SK-N-SH treated with all-trans-retinoic acid at 6 μM for 48 hours (cell line): ENCODE measurements around the gene SCPEP1.

ENCODE experiments used
- ATAC-seq: fragments of 200-7000 bp; cut with Tn5 transposase; 3 replicates; pipeline ENCODE4 v1.9.1; 2020; ENCODE audit warnings: mild to moderate bottlenecking, moderate library complexity
- ARNTL ChIP-seq: fragments of 450-650 bp; formaldehyde crosslinking; IDR thresholded peaks from 2 replicates; pipeline ENCODE4 v1.5.0; 2020; ENCODE audit warnings: low read depth, mild to moderate bottlenecking, moderate library complexity, borderline replicate concordance
- BACH2 ChIP-seq: fragments of 250-450 bp; sonication (Bioruptor Pico); IDR thresholded peaks from 2 replicates; pipeline ENCODE4 v1.9.0; 2021; ENCODE audit warnings: mild to moderate bottlenecking, borderline replicate concordance
- CSDC2 ChIP-seq: fragments of 250-450 bp; sonication (Bioruptor Pico); IDR thresholded peaks from 2 replicates; pipeline ENCODE4 v1.5.0; 2020; ENCODE audit warnings: mild to moderate bottlenecking, moderate library complexity
- ESRRG ChIP-seq: fragments of 250-450 bp; sonication (Bioruptor Pico); IDR thresholded peaks from 2 replicates; pipeline ENCODE4 v1.6.1; 2021; ENCODE audit warnings: mild to moderate bottlenecking
- GLIS3 ChIP-seq: fragments of 250-450 bp; sonication (Bioruptor Pico); IDR thresholded peaks from 2 replicates; pipeline ENCODE4 v1.5.0; 2020; ENCODE audit warnings: mild to moderate bottlenecking, moderate library complexity
- ISL1 ChIP-seq: fragments of 250-450 bp; sonication (Bioruptor Pico); IDR thresholded peaks from 2 replicates; pipeline ENCODE4 v2.1.2; 2022; ENCODE audit warnings: mild to moderate bottlenecking, moderate library complexity
- OSR1 ChIP-seq: fragments of 250-450 bp; sonication (Bioruptor Pico); IDR thresholded peaks from 2 replicates; pipeline ENCODE4 v1.8.0; 2022; ENCODE audit warnings: moderate library complexity, mild to moderate bottlenecking, inconsistent platforms
- PPARA ChIP-seq: fragments of 250-450 bp; sonication (Bioruptor Pico); IDR thresholded peaks from 2 replicates; pipeline ENCODE4 v1.5.0; 2020; ENCODE audit warnings: mild to moderate bottlenecking, borderline replicate concordance
- RARB ChIP-seq: fragments of 250-450 bp; sonication (Bioruptor Pico); IDR thresholded peaks from 2 replicates; pipeline ENCODE4 v1.8.0; 2021; ENCODE audit warnings: mild to moderate bottlenecking, moderate library complexity
- TCF4 ChIP-seq: fragments of 250-450 bp; sonication (Bioruptor Pico); IDR thresholded peaks from 2 replicates; pipeline ENCODE4 v1.8.0; 2021; ENCODE audit warnings: mild to moderate bottlenecking, moderate library complexity, borderline replicate concordance
- TOX ChIP-seq: fragments of 250-450 bp; sonication (Bioruptor Pico); IDR thresholded peaks from 2 replicates; pipeline ENCODE4 v1.8.0; 2021; ENCODE audit warnings: mild to moderate bottlenecking, moderate library complexity, borderline replicate concordance
- ZC3H10 ChIP-seq: fragments of 250-450 bp; sonication (Bioruptor Pico); IDR thresholded peaks from 2 replicates; pipeline ENCODE4 v1.5.1; 2021; ENCODE audit warnings: mild to moderate bottlenecking, moderate library complexity
- ZFP3 ChIP-seq: fragments of 250-450 bp; sonication (Bioruptor Pico); IDR thresholded peaks from 2 replicates; pipeline ENCODE4 v1.5.0; 2020; ENCODE audit warnings: mild to moderate bottlenecking, moderate library complexity
- ZFP30 ChIP-seq: fragments of 450-650 bp; formaldehyde crosslinking; IDR thresholded peaks from 2 replicates; pipeline ENCODE4 v1.5.0; 2022; ENCODE audit warnings: mild to moderate bottlenecking, moderate library complexity
- ZNF565 ChIP-seq: fragments of 450-650 bp; formaldehyde crosslinking; conservative IDR thresholded peaks from 2 replicates; pipeline ENCODE4 v1.5.0; 2020; ENCODE audit warnings: low read depth, mild to moderate bottlenecking, moderate library complexity
- ZNF70 ChIP-seq: fragments of 450-650 bp; formaldehyde crosslinking; IDR thresholded peaks from 2 replicates; pipeline ENCODE4 v1.5.0; 2020; ENCODE audit warnings: mild to moderate bottlenecking, moderate library complexity
- ZNF8 ChIP-seq: fragments of 450-650 bp; formaldehyde crosslinking; IDR thresholded peaks from 2 replicates; pipeline ENCODE4 v1.5.0; 2020; ENCODE audit warnings: mild to moderate bottlenecking, moderate library complexity
- TF ChIP-seq, protein P1 (sequence below): fragments of 250-450 bp; sonication (Bioruptor Pico); IDR thresholded peaks from 2 replicates; pipeline ENCODE4 v1.8.0; 2020; ENCODE audit warnings: mild to moderate bottlenecking, moderate library complexity, borderline replicate concordance
- TF ChIP-seq, protein P2 (sequence below): fragments of 250-450 bp; sonication (Bioruptor Pico); IDR thresholded peaks from 2 replicates; pipeline ENCODE4 v1.8.0; 2021; ENCODE audit warnings: low read depth, mild to moderate bottlenecking, moderate library complexity, borderline replicate concordance
- TF ChIP-seq, protein P3 (sequence below): fragments of 250-450 bp; sonication (Bioruptor Pico); IDR thresholded peaks from 2 replicates; pipeline ENCODE4 v1.5.1; 2020; ENCODE audit warnings: low read depth, mild to moderate bottlenecking, moderate library complexity
- TF ChIP-seq, protein P4 (sequence below): fragments of 250-450 bp; sonication (Bioruptor Pico); IDR thresholded peaks from 2 replicates; pipeline ENCODE4 v1.5.1; 2021; ENCODE audit warnings: mild to moderate bottlenecking, moderate library complexity
- TF ChIP-seq, protein P5 (sequence below): fragments of 250-450 bp; sonication (Bioruptor Pico); IDR thresholded peaks from 2 replicates; pipeline ENCODE4 v1.5.0; 2020; ENCODE audit warnings: mild to moderate bottlenecking, moderate library complexity

SCPEP1 gene

DNA sequence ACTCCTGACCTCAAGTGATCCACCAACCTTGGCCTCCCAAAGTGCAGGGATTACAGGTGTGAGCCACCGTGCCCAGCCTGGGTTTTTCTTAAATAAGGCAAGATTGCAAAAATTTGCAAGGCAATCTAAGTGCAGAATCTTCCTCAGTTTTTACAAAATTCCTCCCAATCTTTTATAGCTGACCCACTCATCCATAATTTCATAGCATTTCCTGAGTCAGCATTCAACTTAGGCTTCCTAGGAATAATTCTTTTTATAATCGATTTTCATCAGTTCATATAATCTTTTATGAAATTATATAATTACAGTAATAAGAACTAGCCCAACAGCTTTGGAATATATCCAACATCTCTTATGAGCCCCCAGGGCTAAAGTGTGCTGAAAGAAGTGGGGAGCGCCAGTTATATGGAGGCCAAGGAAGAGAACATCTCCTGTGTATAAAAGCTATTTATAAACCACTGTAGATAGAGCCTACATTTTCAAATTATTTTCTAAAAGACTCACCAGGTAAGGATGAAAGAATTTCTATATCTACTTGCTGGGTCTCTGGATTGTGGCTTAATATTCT is 31.9 kb upstream of the SCPEP1 start (continued):
- TF ChIP-seq, protein P1, sequence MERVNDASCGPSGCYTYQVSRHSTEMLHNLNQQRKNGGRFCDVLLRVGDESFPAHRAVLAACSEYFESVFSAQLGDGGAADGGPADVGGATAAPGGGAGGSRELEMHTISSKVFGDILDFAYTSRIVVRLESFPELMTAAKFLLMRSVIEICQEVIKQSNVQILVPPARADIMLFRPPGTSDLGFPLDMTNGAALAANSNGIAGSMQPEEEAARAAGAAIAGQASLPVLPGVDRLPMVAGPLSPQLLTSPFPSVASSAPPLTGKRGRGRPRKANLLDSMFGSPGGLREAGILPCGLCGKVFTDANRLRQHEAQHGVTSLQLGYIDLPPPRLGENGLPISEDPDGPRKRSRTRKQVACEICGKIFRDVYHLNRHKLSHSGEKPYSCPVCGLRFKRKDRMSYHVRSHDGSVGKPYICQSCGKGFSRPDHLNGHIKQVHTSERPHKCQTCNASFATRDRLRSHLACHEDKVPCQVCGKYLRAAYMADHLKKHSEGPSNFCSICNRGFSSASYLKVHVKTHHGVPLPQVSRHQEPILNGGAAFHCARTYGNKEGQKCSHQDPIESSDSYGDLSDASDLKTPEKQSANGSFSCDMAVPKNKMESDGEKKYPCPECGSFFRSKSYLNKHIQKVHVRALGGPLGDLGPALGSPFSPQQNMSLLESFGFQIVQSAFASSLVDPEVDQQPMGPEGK (CRISPR knock-in tag) = no peak
- TF ChIP-seq GLIS3 (CRISPR knock-in tag) = no peak
- TF ChIP-seq ARNTL (CRISPR knock-in tag) = no peak
- TF ChIP-seq RARB (CRISPR knock-in tag) = no peak
- TF ChIP-seq, protein P2, sequence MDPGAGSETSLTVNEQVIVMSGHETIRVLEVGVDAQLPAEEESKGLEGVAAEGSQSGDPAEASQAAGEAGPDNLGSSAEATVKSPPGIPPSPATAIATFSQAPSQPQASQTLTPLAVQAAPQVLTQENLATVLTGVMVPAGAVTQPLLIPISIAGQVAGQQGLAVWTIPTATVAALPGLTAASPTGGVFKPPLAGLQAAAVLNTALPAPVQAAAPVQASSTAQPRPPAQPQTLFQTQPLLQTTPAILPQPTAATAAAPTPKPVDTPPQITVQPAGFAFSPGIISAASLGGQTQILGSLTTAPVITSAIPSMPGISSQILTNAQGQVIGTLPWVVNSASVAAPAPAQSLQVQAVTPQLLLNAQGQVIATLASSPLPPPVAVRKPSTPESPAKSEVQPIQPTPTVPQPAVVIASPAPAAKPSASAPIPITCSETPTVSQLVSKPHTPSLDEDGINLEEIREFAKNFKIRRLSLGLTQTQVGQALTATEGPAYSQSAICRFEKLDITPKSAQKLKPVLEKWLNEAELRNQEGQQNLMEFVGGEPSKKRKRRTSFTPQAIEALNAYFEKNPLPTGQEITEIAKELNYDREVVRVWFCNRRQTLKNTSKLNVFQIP (CRISPR knock-in tag) = no peak
- no peak for TF ChIP-seq ZC3H10 (CRISPR knock-in tag)
- no peak for TF ChIP-seq ISL1 (CRISPR knock-in tag)
- TF ChIP-seq OSR1 = no peak
- no peak for TF ChIP-seq ZFP3 (CRISPR knock-in tag)
- TF ChIP-seq CSDC2 = no peak
- TF ChIP-seq ZNF8 (CRISPR knock-in tag) = no peak
- no peak for TF ChIP-seq ESRRG (CRISPR knock-in tag)
- TF ChIP-seq, all 23 proteins: peak for 0

DNA sequence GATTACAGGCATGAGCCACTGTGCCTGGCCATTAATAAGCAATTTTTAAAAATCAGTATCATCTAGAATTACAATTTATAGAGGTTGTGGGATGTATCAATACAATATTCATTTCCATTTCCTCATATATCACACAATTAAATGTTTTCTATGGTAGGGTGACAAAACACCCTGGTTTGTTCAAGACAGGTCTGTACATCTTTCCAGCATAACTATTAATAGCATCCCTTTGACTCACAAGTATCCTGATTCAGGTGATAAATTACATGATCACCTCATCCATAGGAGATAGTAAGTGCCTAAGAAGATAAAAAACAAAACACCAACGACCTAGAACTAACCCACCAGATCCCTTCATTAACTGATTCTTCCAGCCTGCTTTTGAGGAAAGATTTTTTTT is 30.2 kb upstream of the SCPEP1 start:
- ATAC-seq = no peak
- TF ChIP-seq ZFP30 (CRISPR knock-in tag) (no peak), TOX (CRISPR knock-in tag) (no peak), TCF4 (CRISPR knock-in tag) (no peak), ISL1 (CRISPR knock-in tag) (no peak), OSR1 (no peak), ZNF565 (CRISPR knock-in tag) (no peak), ARNTL (CRISPR knock-in tag) (no peak), ESRRG (CRISPR knock-in tag) (no peak), ZC3H10 (CRISPR knock-in tag) (no peak), BACH2 (CRISPR knock-in tag) (no peak), CSDC2 (no peak), ZNF70 (CRISPR knock-in tag) (no peak), ZNF8 (CRISPR knock-in tag) (no peak), GLIS3 (CRISPR knock-in tag) (no peak), PPARA (CRISPR knock-in tag) (no peak)
- TF ChIP-seq, protein P3, sequence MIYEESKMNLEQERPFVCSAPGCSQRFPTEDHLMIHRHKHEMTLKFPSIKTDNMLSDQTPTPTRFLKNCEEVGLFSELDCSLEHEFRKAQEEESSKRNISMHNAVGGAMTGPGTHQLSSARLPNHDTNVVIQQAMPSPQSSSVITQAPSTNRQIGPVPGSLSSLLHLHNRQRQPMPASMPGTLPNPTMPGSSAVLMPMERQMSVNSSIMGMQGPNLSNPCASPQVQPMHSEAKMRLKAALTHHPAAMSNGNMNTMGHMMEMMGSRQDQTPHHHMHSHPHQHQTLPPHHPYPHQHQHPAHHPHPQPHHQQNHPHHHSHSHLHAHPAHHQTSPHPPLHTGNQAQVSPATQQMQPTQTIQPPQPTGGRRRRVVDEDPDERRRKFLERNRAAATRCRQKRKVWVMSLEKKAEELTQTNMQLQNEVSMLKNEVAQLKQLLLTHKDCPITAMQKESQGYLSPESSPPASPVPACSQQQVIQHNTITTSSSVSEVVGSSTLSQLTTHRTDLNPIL (CRISPR knock-in tag) = no peak
- TF ChIP-seq, protein P4, sequence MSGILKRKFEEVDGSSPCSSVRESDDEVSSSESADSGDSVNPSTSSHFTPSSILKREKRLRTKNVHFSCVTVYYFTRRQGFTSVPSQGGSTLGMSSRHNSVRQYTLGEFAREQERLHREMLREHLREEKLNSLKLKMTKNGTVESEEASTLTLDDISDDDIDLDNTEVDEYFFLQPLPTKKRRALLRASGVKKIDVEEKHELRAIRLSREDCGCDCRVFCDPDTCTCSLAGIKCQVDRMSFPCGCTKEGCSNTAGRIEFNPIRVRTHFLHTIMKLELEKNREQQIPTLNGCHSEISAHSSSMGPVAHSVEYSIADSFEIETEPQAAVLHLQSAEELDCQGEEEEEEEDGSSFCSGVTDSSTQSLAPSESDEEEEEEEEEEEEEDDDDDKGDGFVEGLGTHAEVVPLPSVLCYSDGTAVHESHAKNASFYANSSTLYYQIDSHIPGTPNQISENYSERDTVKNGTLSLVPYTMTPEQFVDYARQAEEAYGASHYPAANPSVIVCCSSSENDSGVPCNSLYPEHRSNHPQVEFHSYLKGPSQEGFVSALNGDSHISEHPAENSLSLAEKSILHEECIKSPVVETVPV = no peak
- TF ChIP-seq, protein P2 (CRISPR knock-in tag) = no peak
- TF ChIP-seq, protein P5, sequence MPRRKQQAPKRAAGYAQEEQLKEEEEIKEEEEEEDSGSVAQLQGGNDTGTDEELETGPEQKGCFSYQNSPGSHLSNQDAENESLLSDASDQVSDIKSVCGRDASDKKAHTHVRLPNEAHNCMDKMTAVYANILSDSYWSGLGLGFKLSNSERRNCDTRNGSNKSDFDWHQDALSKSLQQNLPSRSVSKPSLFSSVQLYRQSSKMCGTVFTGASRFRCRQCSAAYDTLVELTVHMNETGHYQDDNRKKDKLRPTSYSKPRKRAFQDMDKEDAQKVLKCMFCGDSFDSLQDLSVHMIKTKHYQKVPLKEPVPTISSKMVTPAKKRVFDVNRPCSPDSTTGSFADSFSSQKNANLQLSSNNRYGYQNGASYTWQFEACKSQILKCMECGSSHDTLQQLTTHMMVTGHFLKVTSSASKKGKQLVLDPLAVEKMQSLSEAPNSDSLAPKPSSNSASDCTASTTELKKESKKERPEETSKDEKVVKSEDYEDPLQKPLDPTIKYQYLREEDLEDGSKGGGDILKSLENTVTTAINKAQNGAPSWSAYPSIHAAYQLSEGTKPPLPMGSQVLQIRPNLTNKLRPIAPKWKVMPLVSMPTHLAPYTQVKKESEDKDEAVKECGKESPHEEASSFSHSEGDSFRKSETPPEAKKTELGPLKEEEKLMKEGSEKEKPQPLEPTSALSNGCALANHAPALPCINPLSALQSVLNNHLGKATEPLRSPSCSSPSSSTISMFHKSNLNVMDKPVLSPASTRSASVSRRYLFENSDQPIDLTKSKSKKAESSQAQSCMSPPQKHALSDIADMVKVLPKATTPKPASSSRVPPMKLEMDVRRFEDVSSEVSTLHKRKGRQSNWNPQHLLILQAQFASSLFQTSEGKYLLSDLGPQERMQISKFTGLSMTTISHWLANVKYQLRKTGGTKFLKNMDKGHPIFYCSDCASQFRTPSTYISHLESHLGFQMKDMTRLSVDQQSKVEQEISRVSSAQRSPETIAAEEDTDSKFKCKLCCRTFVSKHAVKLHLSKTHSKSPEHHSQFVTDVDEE (CRISPR knock-in tag) = no peak
- TF ChIP-seq, protein P1 (CRISPR knock-in tag) = no peak
